Dendritic cell treated with granulocyte-macrophage colony-stimulating factor and Interleukin-4, amounts not matched to agents 40 ng/mL and 50 ng/mL, for 4 days (primary cell): ENCODE results near the gene ADAMTS14.

Source experiments
- H3K27ac Mint-ChIP-seq: one replicate; pipeline ENCODE4 v1.8.0; 2022; ENCODE audit warnings: mild to moderate bottlenecking, mixed read lengths
- H3K27me3 Mint-ChIP-seq: one replicate; pipeline ENCODE4 v1.8.0; 2022; ENCODE audit warnings: mild to moderate bottlenecking, mixed read lengths
- H3K36me3 Mint-ChIP-seq: one replicate; pipeline ENCODE4 v1.8.0; 2022; ENCODE audit warnings: low read depth, mixed read lengths
- H3K4me1 Mint-ChIP-seq: one replicate; pipeline ENCODE4 v1.8.0; 2022; ENCODE audit warnings: low read depth, mixed read lengths
- H3K4me3 Mint-ChIP-seq: one replicate; pipeline ENCODE4 v1.8.0; 2022; ENCODE audit warnings: mild to moderate bottlenecking, moderate library complexity, mixed read lengths
- H3K9me3 Mint-ChIP-seq: one replicate; pipeline ENCODE4 v1.8.0; 2022; ENCODE audit warnings: mixed read lengths
- intact Hi-C: fragments of 100-400 bp; cut with micrococcal nuclease; formaldehyde crosslinking; loops from one replicate; pipeline ENCODE4 v1.15.0; 2022

Gene ADAMTS14

GRCh38 chr10:70674560-70675495, 2.5 kb downstream of the ADAMTS14 start:
- Mint-ChIP-seq H3K4me1 (peaks cover 79% of the 10 kb centered on the region), H3K36me3 (no peaks in the 10 kb centered on the region), H3K4me3 (no peak overlapping the region), H3K27me3 (peaks cover 53% of the 10 kb centered on the region), H3K27ac (no peak overlapping the region), H3K9me3 (no peaks in the 10 kb centered on the region)
- intact Hi-C loops: loop anchor here (5.0 kb wide), 1 partner anchor 82 kb away; no protein-coding TSS in a partner anchor

- Mint-ChIP-seq H3K9me3 (no peaks in the 10 kb centered on the region), H3K27ac (peak overlapping the region; percentile 35), H3K36me3 (no peaks in the 10 kb centered on the region), H3K4me3 (no peak overlapping the region), H3K4me1 (peaks cover 76% of the 10 kb centered on the region), H3K27me3 (peaks cover 45% of the 10 kb centered on the region)
- intact Hi-C loops: no loop called here
These were observed 3.3 kb downstream of the ADAMTS14 start for GRCh38 chr10:70675496-70676161.

GRCh38 chr10:70676511-70676910, 4.2 kb downstream of the ADAMTS14 start:
- H3K9me3 Mint-ChIP-seq: no peaks in the 10 kb centered on the region
- H3K27me3 Mint-ChIP-seq: peaks cover 44% of the 10 kb centered on the region
- H3K36me3 Mint-ChIP-seq: no peaks in the 10 kb centered on the region
- intact Hi-C loops: no loop called here
- no peak overlapping the region for H3K4me3 Mint-ChIP-seq
- peaks cover 77% of the 10 kb centered on the region for H3K4me1 Mint-ChIP-seq
- no peak overlapping the region for H3K27ac Mint-ChIP-seq

- Mint-ChIP-seq H3K27me3 (peaks cover 44% of the 10 kb centered on the region), H3K4me1 (peaks cover 77% of the 10 kb centered on the region), H3K27ac (no peak overlapping the region), H3K36me3 (no peaks in the 10 kb centered on the region), H3K9me3 (no peaks in the 10 kb centered on the region), H3K4me3 (no peak overlapping the region)
- intact Hi-C loops: no loop called here
These were observed 4.7 kb downstream of the ADAMTS14 start for GRCh38 chr10:70677016-70677415.

- H3K27me3 Mint-ChIP-seq: peaks cover 44% of the 10 kb centered on the region
- peaks cover 81% of the 10 kb centered on the region for H3K4me1 Mint-ChIP-seq
- H3K27ac Mint-ChIP-seq: no peak overlapping the region
- H3K36me3 Mint-ChIP-seq: no peaks in the 10 kb centered on the region
- H3K9me3 Mint-ChIP-seq: no peaks in the 10 kb centered on the region
- intact Hi-C loops: no loop called here
- no peak overlapping the region for H3K4me3 Mint-ChIP-seq
These were observed 5.4 kb downstream of the ADAMTS14 start for GRCh38 chr10:70677620-70678249.

- Mint-ChIP-seq H3K36me3 (no peaks in the 10 kb centered on the region), H3K27me3 (peaks cover 40% of the 10 kb centered on the region), H3K4me1 (peaks cover 81% of the 10 kb centered on the region), H3K27ac (no peak overlapping the region), H3K4me3 (no peak overlapping the region), H3K9me3 (no peaks in the 10 kb centered on the region)
- intact Hi-C loops: no loop called here
These were observed 5.9 kb downstream of the ADAMTS14 start for GRCh38 chr10:70678250-70678635.

GRCh38 chr10:70678757-70679489, 6.6 kb downstream of the ADAMTS14 start:
- no peak overlapping the region for H3K4me3 Mint-ChIP-seq
- H3K27me3 Mint-ChIP-seq: peaks cover 33% of the 10 kb centered on the region
- no peaks in the 10 kb centered on the region for H3K36me3 Mint-ChIP-seq
- no peak overlapping the region for H3K27ac Mint-ChIP-seq
- H3K4me1 Mint-ChIP-seq: peaks cover 81% of the 10 kb centered on the region
- H3K9me3 Mint-ChIP-seq: no peaks in the 10 kb centered on the region
- intact Hi-C loops: no loop called here

GRCh38 chr10:70679498-70679897, 7.2 kb downstream of the ADAMTS14 start:
- Mint-ChIP-seq H3K4me3 (no peak overlapping the region), H3K9me3 (no peaks in the 10 kb centered on the region), H3K27ac (no peak overlapping the region), H3K27me3 (peaks cover 27% of the 10 kb centered on the region), H3K36me3 (no peaks in the 10 kb centered on the region), H3K4me1 (peaks cover 78% of the 10 kb centered on the region)
- intact Hi-C loops: no loop called here

- H3K36me3 Mint-ChIP-seq: no peaks in the 10 kb centered on the region
- H3K4me1 Mint-ChIP-seq: peaks cover 68% of the 10 kb centered on the region
- no peaks in the 10 kb centered on the region for H3K9me3 Mint-ChIP-seq
- no peak overlapping the region for H3K4me3 Mint-ChIP-seq
- H3K27me3 Mint-ChIP-seq: peaks cover 17% of the 10 kb centered on the region
- H3K27ac Mint-ChIP-seq: peak overlapping the region; percentile 43
- intact Hi-C loops: no loop called here
These were observed 8.8 kb downstream of the ADAMTS14 start for GRCh38 chr10:70680899-70681730.

GRCh38 chr10:70681731-70682005, 9.4 kb downstream of the ADAMTS14 start:
- Mint-ChIP-seq H3K9me3 (no peaks in the 10 kb centered on the region), H3K27me3 (peaks cover 13% of the 10 kb centered on the region), H3K27ac (peak overlapping the region; percentile 43), H3K4me3 (no peak overlapping the region), H3K36me3 (no peaks in the 10 kb centered on the region), H3K4me1 (peaks cover 65% of the 10 kb centered on the region)
- intact Hi-C loops: no loop called here

GRCh38 chr10:70682920-70683600, 10.8 kb downstream of the ADAMTS14 start:
- no peaks in the 10 kb centered on the region for H3K36me3 Mint-ChIP-seq
- H3K27ac Mint-ChIP-seq: peak overlapping the region; percentile 43
- peaks cover 59% of the 10 kb centered on the region for H3K4me1 Mint-ChIP-seq
- H3K9me3 Mint-ChIP-seq: no peaks in the 10 kb centered on the region
- H3K27me3 Mint-ChIP-seq: peaks cover 13% of the 10 kb centered on the region
- no peak overlapping the region for H3K4me3 Mint-ChIP-seq
- intact Hi-C loops: no loop called here

- no peaks in the 10 kb centered on the region for H3K36me3 Mint-ChIP-seq
- peaks cover 55% of the 10 kb centered on the region for H3K4me1 Mint-ChIP-seq
- intact Hi-C loops: no loop called here
- H3K27me3 Mint-ChIP-seq: peaks cover 13% of the 10 kb centered on the region
- H3K27ac Mint-ChIP-seq: peak overlapping the region; percentile 43
- no peaks in the 10 kb centered on the region for H3K9me3 Mint-ChIP-seq
- H3K4me3 Mint-ChIP-seq: no peak overlapping the region
These were observed 11.3 kb downstream of the ADAMTS14 start for GRCh38 chr10:70683601-70683934.

GRCh38 chr10:70683940-70684339, 11.6 kb downstream of the ADAMTS14 start:
- Mint-ChIP-seq H3K27me3 (peaks cover 11% of the 10 kb centered on the region), H3K27ac (peak overlapping the region; percentile 43), H3K4me3 (no peak overlapping the region), H3K9me3 (no peaks in the 10 kb centered on the region), H3K4me1 (peaks cover 52% of the 10 kb centered on the region), H3K36me3 (no peaks in the 10 kb centered on the region)
- intact Hi-C loops: no loop called here
